HG02763 (cell line): Measurements from ENCODE around the gene THADA.

Experiments
- ATAC-seq: cut with Tn5 transposase; IDR thresholded peaks from one replicate; pipeline ENCODE4 v1.9.1; 2021; ENCODE audit warnings: mild to moderate bottlenecking, moderate library complexity; ENCODE audit not compliant: unreplicated experiment

THADA gene

GRCh38 chr2:43262239-43262638 lies 333.6 kb downstream of the THADA start:
- ATAC-seq = no peak

DNA sequence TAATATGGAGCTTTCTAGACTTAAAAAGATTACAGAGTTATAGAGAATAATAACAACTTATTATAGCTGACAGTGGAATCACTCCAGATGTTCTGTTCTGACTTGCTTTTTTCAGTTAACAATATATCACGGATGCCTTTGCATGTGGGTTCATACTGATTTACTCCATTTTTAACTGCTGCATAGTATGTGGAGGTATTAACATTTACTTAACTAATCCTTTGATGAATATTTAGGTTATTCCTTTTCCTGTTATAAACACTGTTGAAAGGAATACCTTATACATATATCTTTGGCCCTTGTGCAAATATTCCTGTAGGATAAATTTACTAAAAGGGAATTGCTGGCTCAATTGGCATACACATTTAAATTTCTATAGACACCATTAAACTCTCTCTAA lies 336.3 kb downstream of the THADA start:
- no peak for ATAC-seq

DNA sequence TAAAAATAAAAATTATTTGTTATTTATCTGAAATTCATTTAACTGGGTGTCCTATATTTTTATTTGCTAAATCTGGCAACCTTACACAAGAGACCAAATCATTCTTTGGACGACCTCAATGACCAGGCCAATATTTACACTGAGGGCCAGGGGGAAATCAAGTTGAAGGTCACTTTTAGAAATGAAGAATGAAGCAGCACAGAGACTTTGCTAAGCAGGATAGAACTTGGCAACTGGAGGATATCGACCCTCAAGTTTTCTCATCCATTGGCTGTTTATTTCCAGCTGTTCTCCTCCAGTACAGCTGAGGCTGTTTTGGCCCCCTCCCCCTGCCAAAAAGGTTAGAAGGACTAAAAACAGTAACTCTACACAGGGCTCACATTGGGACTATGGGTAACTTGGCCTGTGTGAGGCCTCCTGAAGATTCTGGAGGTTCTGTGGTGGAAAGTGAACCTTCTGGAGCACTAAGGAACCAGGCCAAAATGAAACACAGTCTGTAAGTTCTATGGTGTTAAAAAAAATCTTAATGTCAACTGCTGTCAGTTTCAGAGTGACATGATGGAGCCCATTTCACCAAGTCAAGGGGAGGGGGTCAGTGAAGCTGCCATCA lies 337.2 kb downstream of the THADA start:
- ATAC-seq = no peak

- no peak for ATAC-seq
These were observed 340.4 kb downstream of the THADA start for GRCh38 chr2:43255296-43255910.

GRCh38 chr2:43254331-43254730 lies 341.5 kb downstream of the THADA start:
- no peak for ATAC-seq

DNA sequence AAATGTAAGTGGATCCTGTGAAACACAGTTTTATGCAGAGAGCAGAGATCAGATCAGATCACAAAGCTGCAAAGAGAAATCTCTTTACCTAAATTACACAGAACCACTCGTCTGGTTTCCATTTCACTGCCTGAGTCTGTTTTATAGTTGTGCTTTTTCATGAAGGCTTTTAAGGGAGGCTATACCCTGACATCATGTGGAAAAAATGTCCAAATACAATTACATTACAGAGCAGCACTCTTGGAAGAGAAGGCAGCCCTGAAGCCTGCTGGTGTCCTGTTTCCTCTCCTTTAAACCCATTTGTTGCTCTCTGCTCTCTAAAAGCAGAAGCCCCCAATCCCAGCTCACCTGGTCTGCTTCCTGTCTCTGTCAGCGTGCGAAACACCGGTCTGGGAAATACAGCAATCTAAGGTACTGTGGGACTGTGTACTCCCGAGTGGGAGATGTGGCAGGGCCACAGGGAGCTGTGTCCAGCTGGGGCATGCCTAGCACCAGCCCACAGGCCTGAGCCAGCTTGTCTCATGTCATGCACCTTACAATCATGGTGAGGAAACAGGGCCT lies 344.6 kb downstream of the THADA start:
- no peak for ATAC-seq

DNA sequence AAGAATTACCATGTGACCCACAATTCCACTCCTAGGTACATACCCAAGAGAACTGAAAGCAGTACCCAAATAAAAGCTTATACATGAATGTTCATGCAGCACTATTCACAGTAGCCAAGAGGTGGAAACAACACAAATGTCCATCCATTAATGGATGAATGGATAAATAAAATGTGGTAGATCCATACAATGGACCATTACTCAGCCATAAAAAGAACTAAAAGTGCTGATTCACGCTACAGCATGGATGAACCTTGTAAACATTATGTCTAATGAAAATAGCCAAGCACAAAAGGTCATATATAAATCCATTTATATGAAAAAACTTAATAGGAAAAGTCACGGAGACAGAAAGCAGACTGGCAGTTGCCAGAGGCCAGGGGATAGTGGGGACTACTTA lies 345.8 kb downstream of the THADA start:
- no peak for ATAC-seq

DNA sequence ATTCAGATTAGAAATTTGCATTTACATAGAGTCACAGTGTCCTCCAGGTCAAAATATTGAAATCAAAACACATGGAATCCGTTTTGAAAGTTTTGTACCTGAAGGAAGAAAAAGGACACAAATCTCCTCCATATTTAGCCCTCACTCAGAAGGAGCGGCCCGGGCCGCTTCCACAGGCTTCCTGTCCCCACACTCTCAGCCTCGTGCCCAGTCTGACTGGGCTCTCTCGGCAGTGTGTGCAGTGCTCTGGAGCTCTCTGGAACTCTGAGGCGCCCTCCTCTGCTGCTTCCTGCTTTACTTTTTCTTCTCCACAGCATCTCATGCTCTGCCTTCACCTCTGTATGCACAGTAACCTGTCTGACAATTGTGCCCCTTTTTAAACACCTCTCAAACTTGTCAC lies 347.2 kb downstream of the THADA start:
- ATAC-seq = no peak

GRCh38 chr2:43246641-43247040 lies 349.2 kb downstream of the THADA start:
- ATAC-seq = no peak

DNA sequence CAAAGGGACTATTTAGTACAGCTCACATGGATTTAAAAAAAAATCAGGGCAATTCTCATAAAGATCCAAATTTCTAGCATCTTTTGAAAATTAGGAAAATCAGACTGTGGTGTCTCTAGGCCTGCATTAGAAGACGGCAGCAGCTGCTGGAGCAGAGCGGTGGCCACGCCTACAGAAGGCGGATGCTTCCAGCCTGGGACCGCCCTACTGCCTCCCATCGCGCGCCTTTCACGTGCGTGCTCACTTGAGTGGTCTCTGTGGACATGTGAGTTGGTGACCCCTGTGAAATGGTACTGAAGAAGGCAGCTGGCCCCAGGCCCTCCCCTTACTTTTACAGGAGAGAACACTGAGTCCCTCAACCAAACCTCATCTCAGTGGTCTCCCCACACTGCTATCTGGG lies 354.3 kb downstream of the THADA start:
- no peak for ATAC-seq

DNA sequence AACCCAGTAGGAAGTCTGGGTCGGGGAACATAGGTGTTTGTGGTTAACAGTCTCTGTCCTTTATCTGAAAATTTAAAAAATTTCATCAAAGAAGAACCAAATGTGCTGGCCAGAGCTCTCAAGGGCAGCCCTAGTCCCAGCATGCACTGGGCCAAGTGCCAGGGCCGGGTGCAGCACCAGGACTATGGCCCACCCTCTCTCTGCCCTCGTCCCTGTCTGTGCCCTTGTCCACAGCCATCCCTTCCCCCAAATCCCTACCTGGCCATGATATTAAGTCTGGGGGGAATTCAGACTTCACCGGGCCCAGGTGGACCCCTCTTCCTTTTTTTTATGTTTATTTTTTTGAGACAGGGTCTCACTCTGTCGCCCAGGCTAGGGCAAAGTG lies 355.1 kb downstream of the THADA start:
- no peak for ATAC-seq

GRCh38 chr2:43239981-43240765 lies 355.7 kb downstream of the THADA start:
- ATAC-seq = no peak

DNA sequence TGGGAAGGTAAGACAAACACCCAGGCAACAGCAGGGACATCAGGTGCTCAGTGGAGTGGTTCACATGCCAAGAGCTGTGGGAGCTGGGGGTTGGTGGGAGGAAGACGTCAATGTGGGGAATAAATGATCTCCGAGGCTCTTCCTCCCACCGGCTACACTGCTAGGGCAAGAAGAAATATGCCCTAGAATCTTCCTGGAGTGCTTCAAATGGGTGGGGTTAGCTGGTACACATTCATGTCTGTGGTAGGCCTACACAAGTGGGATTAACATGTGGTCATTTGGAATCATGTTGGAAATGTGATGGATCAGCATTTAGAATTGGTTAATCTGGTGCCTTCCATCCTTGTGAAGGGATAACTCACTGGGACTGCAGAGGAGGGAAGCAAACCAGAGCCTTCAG lies 357.0 kb downstream of the THADA start:
- no peak for ATAC-seq

DNA sequence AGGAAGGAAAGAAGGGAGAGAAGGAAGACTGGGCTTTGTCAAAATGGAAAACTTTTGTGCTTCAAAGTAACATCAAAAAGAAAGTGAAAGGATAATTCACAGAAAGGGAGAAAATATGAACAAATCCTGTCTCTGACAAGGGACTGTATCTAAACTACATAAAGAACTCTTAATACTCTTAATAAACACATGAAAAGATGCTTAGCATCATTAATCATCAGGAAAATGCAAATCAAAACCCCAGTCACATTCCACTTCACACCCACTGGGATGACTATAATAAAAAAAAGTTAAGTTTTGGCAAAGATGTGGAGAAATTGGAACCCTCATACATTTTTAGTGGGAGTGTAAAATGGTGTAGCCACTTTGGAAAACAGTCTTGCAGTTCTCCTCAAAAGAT lies 357.7 kb downstream of the THADA start:
- ATAC-seq = no peak

DNA sequence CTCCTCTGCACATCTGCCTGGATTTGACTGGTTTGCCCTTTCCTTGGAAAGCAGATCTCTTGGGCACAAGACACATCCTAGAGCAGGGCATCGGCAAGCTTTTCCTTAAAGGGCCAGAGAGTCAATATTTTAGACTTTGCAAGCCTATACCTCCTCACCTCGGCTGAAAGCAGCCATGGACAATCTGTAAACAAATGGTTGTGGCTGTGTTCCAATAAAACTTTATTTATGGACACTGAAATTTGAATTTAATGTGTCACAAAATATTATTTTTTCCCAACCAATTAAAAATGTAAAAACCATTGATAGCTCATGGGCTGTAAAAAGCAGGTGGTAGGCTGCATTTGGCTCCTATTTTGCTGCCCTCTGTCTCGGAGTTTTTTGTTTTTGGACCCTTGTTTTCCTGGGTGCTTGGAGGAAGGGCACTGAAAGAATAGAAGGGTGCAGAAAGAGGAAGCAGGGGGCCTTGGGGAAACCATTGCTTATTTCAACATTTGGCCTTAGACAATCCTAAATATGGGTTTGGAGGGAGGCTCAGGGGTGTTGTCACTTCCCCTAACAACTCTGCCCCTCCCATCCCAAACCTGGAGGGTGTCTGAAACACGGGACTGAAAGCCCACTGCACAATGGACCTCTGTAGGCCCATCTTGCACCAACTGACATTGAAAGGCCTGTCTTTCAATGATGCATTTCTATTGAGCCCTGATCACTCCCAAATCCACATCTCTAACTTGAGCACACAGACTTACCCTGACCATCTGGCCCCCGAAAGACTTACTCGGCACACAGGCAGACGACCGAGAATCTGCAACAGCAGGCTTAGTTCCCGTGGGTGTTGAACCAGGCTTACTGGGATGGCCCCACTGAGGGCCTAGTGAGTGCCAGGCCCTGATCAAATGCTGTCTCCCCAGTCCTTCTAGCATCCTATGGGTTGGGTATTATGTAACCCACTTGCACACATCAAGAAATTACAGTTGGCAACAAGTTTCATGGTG lies 362.3 kb downstream of the THADA start:
- no peak for ATAC-seq

DNA sequence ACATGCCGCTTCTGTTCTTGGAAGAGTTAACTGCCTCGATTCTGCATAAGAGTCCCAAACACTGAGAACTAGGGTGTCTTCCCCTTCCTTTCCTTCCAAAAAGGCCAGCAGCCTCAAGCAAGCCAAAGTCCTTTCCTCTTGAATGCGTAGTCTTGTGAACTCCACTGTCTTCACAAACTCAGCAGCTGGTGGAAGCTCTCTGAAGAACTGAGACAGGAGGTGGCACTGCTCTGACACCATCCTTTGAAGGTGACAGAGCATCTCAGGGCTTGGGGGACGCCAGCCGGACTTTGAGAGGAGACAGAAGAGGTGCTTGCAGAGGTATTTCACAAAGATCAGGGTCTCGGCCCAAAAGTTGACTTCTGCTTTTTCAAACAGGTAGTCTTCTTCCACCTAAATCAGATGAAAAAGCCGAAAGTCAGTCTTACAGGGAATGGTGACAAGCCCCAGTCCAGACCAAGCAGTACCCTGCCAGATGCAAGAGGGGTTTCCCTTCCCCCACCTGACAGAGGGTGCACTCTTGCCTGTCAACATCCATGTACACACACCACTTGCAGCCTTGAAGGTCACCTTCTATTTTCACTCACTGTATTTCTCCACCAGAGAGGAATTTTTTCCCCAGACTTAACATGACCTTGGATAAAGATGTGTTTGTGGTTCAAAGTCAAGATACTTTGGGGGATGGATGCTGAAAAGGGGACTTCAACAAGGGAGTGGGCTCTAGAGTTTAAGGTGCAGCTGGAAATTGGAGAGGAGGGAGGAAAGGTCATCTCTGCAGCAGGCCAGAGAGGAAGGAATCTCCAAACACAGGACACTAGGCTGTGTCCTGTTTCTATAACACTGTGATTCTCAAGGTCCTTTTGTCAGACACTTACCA lies 364.6 kb downstream of the THADA start:
- no peak for ATAC-seq

GRCh38 chr2:43230351-43230885 lies 365.4 kb downstream of the THADA start:
- ATAC-seq = no peak

- ATAC-seq = no peak
These were observed 366.8 kb downstream of the THADA start for GRCh38 chr2:43228756-43229659.
